GM18526 (cell line): ENCODE measurements around the gene APOA5.

Experiments
- POLR2A ChIP-seq: IDR thresholded peaks from 3 replicates; pipeline ENCODE4 v1.6.1; 2011; ENCODE audit not compliant: insufficient read length; ENCODE audit errors: extremely low read depth

The APOA5 gene

DNA sequence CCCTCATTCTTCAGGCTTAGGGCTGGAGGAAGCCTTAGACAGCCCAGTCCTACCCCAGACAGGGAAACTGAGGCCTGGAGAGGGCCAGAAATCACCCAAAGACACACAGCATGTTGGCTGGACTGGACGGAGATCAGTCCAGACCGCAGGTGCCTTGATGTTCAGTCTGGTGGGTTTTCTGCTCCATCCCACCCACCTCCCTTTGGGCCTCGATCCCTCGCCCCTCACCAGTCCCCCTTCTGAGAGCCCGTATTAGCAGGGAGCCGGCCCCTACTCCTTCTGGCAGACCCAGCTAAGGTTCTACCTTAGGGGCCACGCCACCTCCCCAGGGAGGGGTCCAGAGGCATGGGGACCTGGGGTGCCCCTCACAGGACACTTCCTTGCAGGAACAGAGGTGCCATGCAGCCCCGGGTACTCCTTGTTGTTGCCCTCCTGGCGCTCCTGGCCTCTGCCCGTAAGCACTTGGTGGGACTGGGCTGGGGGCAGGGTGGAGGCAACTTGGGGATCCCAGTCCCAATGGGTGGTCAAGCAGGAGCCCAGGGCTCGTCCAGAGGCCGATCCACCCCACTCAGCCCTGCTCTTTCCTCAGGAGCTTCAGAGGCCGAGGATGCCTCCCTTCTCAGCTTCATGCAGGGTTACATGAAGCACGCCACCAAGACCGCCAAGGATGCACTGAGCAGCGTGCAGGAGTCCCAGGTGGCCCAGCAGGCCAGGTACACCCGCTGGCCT, 38.7 kb upstream of the APOA5 start:
- no peak for TF ChIP-seq POLR2A

DNA sequence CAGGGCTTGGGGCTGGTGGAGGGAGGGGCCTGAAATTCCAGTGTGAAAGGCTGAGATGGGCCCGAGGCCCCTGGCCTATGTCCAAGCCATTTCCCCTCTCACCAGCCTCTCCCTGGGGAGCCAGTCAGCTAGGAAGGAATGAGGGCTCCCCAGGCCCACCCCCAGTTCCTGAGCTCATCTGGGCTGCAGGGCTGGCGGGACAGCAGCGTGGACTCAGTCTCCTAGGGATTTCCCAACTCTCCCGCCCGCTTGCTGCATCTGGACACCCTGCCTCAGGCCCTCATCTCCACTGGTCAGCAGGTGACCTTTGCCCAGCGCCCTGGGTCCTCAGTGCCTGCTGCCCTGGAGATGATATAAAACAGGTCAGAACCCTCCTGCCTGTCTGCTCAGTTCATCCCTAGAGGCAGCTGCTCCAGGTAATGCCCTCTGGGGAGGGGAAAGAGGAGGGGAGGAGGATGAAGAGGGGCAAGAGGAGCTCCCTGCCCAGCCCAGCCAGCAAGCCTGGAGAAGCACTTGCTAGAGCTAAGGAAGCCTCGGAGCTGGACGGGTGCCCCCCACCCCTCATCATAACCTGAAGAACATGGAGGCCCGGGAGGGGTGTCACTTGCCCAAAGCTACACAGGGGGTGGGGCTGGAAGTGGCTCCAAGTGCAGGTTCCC, 38.0 kb upstream of the APOA5 start, which contains the start of gene APOC3:
Gene APOC3 (plus strand): TSS at position 383 of the 659 bp plus-strand sequence. CDS start 676 bp downstream, outside the sequence.
- TF ChIP-seq POLR2A: no peak

- no peak for TF ChIP-seq POLR2A
These were observed 37.2 kb upstream of the APOA5 start for GRCh38 chr11:116828632-116829524.

GRCh38 chr11:116827461-116827860, 35.8 kb upstream of the APOA5 start:
- no peak for TF ChIP-seq POLR2A

- TF ChIP-seq POLR2A: no peak
These were observed 35.2 kb upstream of the APOA5 start for GRCh38 chr11:116826751-116827431.

DNA sequence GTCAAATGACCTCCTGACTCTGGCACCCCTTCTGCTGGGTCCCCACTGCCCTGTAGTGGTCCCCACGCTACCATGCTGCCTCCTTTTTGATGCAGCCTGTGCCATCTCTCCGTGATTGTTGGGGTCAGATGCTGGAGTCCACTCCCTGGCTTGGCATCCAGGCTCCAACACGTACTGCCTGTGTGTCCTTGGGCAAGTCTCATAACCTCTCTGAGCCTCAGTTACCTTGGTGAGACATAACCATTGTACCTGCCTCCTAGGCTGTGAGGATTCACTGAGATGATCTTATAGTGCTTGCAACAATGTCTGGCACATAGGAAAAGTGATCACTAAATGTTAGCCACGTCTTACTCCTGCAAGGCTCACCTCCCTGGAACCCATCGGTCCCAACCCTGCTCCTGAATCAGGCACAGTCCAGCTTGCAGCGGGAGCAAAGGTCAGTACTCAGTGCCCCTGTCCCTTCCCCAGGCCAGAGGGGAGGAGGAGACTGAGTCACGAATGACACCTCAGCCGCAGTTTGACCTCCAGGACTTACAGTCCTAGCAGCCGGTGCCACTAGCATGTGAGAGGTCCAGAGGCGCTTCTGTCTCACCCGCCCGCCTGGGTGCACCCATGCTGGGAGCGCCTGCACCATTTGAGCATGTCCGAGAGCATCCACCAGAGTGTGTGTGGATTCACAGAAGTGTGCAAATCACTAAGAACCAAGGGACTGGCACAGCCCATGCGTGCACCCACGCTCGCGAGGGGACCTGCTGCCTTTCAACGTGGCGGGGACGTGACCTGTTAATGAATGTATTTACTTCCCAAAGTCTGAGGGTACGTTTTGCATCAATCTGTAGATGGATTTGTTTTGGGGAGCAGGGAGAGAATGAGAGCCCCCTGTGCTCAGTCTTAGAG, 34.4 kb upstream of the APOA5 start:
- no peak for TF ChIP-seq POLR2A

- no peak for TF ChIP-seq POLR2A
These were observed 33.8 kb upstream of the APOA5 start for GRCh38 chr11:116825434-116825833.

GRCh38 chr11:116823031-116823843, 31.6 kb upstream of the APOA5 start, which contains the start of gene APOA4:
Gene APOA4, minus strand, starts transcription at chr11:116823304. Its CDS starts 113 bp downstream, at chr11:116823191.
- no peak for TF ChIP-seq POLR2A

- TF ChIP-seq POLR2A: no peak
These were observed 30.9 kb upstream of the APOA5 start for GRCh38 chr11:116822575-116822974.

DNA sequence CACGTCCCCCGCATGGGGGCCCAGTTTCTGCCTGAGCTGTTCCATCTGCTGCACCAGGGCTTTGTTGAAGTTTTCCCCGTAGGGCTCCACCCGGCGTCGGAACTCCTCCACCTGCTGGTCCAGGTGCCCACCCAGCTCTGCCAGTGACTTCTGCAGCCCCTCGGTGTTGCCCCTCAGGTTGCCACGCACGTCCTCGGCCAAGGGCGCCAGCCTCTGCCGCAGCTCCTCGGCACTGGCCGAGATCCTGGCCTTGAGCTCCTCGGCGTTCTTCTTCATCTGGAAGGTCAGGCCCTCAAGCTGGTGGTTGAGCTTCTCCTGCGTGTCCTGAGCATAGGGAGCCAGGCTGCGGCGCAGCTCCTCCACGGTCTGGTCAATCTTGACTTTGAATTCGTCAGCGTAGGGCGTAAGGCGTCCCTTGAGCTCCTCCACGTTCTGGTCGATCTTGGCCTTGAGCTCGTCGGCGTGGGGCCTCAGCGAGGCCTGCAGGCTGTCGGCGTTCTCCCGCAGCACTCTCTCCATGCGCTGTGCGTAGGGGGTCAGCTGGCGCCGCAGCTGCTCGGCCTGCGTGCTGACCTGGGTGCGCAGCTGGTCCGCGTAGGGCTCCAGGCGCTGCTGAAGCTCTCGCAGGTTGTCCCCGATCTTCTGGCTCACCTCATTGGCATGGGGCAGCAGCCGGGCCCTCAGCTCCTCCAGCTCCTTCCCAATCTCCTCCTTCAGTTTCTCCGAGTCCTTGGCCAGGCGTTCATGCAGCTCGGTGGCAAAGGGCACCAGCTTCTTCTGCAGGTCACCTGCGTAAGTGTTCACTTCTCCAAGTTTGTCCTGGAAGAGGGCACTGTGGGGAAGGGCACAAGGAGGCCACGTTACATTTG, 29.6 kb upstream of the APOA5 start:
- TF ChIP-seq POLR2A: no peak

DNA sequence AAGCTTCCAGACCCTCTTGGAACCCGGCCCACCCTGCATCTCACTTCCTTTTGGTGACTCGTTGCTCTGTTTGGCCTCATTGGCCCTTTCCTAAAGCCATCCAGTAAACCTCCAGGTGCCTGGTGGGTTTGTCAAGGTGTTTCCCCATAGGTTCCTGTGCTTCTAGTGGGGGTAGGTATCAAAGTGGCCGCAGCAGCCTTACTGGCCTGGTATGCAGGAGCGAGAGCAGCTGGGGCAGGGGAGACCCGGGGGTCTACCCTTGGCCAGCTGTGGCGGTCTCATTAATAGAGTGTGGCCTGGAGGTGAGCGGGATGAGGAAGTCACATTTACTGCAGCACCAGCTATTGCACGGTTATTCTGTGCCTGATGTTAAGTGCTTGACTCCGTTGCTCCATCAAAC, 27.4 kb upstream of the APOA5 start:
- no peak for TF ChIP-seq POLR2A

GRCh38 chr11:116814502-116814901, 22.8 kb upstream of the APOA5 start:
- TF ChIP-seq POLR2A: no peak
